HG03025 (cell line): Measurements from ENCODE around the gene BEND7.

Experiments
- ATAC-seq: cut with Tn5 transposase; IDR thresholded peaks from one replicate; pipeline ENCODE4 v1.9.1; 2021; ENCODE audit warnings: mild to moderate bottlenecking, moderate library complexity; ENCODE audit not compliant: unreplicated experiment, low FRiP score

BEND7 gene

GRCh38 chr10:13485623-13486022, 43.2 kb downstream of the BEND7 start:
- ATAC-seq = no peak

DNA sequence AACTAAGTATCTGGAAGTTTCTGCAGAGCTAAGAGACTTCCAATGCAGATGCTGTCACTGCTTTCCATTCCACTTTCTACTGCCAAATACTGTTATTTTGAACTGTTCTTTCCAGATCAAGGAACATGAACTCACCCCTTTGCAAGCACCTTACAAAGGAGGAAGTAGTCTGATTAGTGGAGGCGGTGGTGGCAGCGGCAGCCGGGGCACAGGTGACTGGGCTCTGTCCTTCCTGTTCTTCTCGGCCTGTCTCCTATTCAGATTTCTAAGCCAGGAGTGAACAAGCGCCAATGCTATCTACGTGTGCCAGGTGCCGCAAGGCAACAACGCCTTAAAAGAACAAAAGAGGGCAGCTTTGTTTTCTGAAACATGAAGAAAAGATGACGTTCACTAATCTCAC, 44.9 kb downstream of the BEND7 start:
- no peak for ATAC-seq

DNA sequence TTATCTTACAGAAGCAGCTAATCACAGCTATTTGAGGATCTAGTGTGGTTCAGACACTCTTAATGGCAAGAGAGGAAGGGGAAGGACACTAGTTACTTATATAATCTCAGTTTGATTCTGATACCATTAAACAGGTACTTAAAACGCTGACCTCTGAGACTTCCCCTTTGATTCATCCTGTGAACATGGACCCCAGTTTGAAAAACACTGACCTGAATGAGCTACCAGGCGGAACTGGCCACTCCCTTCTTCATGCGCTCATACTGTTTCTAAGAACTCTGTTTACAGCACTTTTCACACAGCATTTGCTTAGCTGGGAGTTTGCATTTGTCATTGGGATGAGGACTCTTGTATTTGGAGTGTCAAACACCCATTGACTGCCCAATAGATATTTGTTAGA, 45.7 kb downstream of the BEND7 start:
- no peak for ATAC-seq

- ATAC-seq = no peak
These were observed 47.1 kb downstream of the BEND7 start for GRCh38 chr10:13481690-13482089.

DNA sequence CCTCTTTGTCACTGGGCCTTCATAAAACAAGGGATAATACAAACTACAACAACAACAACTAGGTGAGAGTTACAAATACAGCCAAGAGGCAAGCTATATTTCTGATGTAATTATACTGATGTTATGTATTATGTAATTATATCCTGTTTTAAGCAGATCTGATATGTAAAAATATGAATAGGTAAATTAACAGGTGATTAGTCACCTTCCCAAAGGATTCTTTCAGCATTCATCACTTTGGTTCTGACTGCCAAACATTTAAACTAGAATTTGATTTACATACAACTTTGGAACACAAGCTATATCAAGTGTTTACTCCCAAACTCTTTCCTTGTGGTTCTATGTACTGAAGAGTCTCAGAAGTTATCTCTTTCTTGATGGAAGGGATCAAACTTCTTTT, 53.7 kb downstream of the BEND7 start:
- ATAC-seq = no peak

- ATAC-seq = no peak
These were observed 54.8 kb downstream of the BEND7 start for GRCh38 chr10:13473986-13474385.

GRCh38 chr10:13472359-13472758, 56.5 kb downstream of the BEND7 start:
- no peak for ATAC-seq

GRCh38 chr10:13470270-13470669, 58.5 kb downstream of the BEND7 start:
- no peak for ATAC-seq

- no peak for ATAC-seq
These were observed 66.3 kb downstream of the BEND7 start for GRCh38 chr10:13462551-13462950.

- no peak for ATAC-seq
These were observed 70.2 kb downstream of the BEND7 start for GRCh38 chr10:13458687-13459012.

DNA sequence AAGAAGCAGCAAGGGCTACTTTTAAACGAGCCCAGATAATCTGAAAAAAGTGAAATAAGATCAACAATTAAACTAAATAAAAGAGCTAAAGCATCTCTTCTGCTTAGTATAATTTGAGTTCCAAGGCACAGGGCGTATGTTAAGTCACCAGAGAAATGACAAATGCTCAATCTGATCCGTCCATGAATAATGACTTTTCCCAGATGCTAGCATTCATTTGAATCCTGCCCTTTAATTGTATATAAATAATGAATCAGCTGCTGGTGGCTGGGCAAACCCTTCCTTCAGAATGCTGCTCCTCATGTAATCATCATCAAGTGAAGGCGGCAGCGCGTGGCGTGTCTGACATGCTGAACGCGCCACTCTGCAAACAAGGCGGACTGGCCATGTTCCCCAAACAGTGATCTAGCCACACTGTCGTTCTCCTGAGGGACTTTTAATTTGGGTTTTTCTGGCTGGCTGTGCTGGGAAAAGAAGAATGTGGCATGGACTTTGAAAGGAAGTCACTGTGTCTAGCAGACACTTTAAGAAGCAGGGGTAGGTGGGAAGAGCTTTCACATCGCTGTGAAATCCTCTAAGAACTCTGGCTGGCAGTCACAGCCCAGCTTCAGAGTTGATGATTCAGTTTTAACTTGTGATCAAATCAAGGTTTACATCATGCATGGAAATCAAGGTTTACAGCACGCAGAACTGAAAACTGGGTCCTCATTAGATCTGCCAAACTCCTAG, 70.7 kb downstream of the BEND7 start:
- no peak for ATAC-seq

DNA sequence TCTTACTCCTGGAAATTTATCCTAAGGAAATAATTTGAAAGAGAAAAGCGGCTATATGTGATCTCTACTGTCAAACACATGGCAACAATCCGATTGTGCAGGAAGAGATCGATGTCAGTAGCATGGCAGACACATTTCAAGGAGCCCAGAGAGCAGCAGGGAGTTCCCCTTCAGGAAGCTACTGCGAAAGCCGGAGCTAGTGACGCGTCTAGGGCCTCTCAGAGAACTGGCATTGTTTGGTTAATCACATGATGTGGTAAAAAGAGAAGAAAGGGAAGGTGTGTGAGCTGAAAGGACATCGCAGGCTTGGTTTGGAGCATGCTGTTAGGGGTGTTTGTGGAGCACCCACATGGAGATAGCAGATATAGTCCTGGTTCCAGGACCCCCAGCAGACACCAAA, 74.9 kb downstream of the BEND7 start:
- ATAC-seq = no peak

DNA sequence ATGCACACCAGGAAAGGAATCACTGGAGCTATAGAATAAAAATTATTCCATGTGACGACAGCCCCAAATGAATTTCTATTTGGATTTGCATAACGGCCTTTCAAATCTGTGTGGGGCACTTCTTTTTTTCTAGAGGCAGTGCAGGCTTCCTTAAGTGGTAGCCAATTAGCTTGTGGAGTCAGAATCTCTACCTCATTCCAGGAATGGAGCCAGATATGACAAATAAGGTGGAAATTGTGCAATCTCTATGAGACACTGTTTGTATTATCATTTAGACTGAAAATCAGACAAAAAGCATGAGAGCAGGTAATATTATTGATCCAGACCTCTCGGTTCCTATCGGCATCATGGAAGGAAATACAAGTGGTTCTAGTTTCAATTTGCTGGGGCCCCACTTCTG, 78.7 kb downstream of the BEND7 start:
- ATAC-seq = no peak

GRCh38 chr10:13449296-13449695, 79.5 kb downstream of the BEND7 start:
- ATAC-seq = no peak

- ATAC-seq = no peak
These were observed 80.6 kb downstream of the BEND7 start for GRCh38 chr10:13448216-13448615.

DNA sequence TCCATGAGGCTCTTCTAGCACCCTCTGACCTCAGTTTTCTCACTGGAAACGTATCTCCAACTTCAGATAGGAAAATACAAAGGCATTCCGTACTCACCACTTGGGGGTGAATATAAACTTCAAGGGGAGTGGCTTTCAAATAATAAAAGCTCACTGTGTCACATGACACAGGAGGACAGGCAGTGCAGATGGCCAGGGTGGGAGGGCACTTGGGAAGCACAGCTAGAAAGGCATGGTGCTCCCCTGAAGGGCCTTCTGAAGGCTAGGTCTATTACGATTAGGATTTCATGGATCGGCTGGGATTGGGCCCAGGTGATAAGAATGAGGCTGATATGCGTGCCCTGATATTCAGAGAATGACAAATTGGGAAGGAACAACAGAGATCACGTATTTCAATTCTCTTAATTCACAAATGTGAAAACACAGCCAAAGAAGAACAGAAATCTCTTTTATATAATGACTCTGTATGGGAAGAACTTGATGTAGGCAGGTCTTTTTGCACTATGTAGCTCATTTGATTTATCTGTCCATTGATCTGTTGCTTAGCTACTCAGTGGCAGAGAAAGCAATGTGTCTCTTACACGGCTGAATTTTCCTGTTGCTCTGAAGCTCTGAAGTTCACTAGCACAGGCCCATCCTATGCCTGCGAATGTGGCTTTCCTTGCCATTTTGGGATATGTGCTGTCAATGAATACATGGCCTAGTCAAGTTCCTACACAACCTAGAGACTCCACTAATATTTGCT, 83.0 kb downstream of the BEND7 start:
- no peak for ATAC-seq

GRCh38 chr10:13441476-13441875, 87.3 kb downstream of the BEND7 start:
- ATAC-seq = no peak

DNA sequence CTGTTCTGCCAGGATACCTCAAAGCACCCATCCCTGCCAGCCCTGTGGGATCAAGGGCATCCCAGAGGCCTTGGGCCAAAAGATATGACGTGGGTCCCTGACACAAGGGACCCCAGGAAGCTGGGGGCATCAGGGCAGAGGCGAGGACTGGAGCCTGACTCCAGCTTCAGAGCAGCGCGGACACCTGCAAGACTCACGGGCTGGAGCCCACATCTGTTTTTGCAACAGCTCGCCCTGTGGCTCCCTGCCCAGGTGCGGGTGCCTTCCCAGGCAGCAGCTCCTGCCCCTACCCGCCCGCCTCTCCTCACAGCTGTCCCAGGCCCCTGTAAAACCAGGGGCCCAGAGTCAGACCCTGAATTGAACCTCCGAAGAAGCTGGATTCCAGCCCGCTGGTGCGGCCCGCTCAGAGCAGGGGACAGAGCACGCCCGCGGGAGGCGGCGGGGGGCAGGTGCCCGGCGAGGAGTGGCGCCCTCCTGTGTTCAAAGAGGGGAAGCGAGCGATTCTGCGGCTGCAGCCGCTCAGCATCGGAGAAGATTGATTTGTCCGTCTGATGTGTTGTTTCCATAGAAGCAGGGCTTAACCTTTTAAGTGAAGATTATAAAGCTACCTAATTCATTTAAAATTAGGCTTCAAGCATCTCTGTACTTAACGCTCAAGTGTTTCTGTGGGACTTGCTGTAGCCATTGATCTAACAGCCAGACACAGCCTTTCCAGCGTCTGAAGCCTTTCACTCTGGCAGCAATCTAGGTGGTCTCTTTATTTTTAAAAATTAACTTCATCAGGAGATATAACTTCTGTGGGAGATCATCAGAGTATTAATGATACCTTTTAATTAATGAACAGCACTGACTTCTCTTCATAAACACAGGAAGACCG, 88.4 kb downstream of the BEND7 start:
- ATAC-seq = no peak

DNA sequence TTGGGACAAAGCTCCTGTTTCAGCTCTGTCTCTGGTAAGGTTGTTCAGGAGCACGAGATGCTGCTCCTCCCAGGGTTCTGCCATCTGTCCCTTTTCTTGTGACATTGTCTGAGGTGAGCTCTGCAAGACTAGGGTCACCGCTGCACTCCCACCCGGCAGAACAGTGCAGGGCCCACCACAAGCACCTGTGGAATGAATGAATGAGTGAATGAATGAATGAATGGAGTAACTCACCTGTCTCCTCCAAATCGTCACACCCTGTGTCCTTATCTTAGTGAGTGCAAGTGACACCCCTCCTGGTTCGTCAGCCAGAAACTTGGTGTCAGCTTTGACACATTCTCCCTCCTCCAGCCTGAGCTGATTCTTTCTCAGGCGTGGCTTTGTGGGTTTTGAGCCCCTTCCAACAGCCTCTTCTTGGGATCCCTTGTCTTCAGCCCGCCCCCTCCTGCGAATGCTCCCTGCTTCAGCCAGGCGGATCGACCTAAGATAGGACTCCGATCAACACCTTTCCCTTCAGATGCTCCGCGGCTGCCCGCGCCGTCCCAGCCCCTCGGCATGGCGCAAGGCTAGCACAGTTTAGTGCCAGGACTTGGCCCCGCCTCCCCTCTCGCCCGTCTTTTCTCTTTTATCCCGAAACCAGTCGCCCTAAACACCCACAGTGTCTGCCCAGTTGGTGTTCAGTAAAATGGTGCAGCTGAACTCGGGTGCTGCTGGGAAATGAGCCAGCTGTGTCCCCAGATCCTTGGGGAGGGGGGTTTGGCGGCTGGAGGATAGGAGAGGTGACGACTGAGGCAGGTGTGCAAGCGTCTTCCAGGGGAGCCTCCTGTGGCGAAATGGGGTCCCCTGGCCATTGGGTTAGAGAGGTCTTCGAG, 89.3 kb downstream of the BEND7 start:
- no peak for ATAC-seq

DNA sequence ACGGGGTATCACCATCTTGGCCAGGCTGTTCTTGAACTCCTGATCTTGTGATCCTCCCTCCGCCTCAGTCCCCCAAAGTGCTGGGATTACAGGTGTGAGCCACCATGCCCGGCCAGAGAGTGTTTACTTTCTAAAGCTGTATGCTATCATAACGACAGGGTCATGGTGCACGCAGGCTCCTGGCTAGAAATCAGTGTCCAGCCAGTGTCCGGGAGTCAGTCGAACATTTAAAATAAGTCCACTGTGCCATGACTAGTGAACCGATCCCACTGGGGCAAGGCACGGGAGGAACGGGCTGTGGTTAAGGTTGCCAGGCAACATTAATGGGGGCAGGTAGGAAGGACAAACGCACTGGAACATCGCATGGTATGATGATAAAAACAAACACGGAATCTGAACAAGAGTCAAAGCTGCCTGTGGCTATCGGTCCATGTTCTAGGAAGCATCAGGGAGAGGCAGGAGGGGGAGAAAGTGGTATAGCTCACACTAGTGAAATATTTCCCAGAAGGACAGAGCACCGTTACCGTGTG, 91.7 kb downstream of the BEND7 start:
- no peak for ATAC-seq
